ENCODE data around the gene PMFBP1.

The PMFBP1 gene

DNA sequence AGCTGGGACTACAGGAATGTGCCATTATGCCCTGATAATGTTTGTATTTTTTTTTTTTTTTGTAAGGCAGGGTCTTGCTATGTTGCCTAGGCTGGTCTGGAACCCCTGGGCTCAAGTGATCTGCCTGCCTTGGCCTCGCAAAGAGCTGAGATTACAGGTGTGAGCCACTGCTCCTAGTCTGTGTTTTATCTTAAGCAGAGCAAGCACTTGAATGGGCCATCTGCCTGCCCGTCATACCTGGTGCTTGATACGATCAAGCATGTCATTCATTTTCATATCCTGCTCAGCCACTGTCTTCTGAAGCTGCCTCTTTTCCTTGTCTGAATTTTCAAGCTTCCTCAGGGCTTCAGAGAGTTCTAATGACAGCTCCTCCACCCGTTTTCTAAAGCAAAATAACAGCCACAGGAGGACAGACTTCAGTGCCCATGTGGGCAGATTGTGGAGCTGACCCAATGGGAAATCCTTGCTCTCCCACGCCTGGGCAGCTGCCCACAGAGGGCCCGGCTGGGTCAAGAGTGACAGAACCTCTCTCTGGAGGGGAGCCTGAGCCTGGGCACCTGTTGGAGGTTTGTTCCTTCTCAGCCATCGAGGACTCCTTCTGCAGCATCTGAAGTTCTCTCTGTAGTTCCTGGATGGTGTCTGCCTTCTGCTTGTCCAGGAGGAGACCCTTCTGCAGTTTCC is 41.8 kb downstream of the PMFBP1 start:
- DNase-seq = no peak

DNA sequence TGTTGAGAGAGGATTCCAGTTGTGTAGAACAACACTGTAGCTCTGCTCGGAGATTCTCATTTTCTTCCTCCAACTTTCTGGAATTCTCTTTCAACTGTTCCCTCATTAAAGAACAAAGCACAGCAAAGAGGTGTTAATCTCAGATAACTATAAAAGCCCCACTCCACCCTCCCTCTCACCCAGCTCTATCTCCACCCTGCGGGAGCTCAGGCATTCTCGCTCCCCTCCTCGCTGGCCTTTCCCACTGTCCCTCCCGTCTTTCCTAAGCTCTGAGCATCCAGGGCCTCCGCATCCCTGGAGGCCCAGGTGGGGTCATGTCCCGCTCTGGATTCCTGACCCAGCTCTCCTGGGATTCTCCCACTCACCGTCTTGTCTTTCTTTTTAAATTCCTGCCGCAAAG is 43.3 kb downstream of the PMFBP1 start:
- DNase-seq = no peak

DNA sequence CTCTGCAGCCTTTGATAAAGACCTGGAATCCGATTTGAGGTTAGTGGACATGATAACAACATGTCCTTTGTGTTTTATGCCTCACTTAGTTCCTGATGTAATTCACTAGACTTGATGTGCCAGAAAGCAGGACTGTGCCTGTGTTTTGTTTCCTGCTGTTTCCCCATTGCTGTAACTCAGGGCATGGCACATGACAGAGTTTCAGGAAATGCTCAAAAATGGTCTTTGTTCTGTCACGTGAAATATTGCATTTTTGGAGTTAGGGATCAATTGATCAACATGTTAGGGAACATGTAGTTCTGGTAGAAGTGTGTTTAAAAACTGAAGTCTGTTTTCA is 45.6 kb downstream of the PMFBP1 start:
- DNase-seq = no peak

DNA sequence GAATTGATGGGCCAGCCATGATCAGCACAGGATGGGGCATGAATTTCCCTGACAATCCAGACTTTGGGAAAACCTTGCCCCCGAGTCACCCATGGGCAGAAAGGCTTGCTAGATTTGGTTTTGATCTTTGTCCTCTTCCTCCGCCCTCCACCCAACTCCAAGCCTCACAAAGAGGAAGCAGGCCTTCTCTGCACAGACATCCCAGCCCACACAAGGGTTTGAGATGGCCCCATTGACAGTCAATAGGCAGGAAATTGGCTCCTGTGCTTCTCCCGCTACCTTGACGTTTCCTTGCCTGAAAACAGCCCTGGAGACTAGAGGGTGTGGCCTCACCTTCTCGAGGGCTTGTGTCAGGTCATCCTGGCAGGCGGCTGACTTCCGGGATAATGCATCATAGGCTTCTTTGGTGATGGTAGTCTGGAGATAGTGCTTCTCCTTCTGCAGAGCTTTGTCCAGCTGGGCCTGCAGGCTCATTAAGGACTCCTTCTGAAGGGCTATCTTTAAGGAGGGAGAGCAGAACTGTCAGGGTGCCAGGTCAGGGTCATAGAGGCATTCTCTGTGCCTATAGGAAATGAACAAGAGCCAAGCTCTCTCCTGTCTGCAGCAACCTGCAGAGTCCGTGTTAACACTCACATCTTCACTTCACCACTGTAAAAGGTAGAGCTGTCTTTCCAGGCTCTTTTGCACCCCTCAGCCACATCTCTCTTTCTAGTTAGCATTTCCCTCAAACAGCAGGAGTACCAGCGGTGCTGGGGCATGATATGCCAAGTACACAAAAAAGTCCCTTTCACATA is 46.1 kb downstream of the PMFBP1 start:
- DNase-seq = no peak

DNA sequence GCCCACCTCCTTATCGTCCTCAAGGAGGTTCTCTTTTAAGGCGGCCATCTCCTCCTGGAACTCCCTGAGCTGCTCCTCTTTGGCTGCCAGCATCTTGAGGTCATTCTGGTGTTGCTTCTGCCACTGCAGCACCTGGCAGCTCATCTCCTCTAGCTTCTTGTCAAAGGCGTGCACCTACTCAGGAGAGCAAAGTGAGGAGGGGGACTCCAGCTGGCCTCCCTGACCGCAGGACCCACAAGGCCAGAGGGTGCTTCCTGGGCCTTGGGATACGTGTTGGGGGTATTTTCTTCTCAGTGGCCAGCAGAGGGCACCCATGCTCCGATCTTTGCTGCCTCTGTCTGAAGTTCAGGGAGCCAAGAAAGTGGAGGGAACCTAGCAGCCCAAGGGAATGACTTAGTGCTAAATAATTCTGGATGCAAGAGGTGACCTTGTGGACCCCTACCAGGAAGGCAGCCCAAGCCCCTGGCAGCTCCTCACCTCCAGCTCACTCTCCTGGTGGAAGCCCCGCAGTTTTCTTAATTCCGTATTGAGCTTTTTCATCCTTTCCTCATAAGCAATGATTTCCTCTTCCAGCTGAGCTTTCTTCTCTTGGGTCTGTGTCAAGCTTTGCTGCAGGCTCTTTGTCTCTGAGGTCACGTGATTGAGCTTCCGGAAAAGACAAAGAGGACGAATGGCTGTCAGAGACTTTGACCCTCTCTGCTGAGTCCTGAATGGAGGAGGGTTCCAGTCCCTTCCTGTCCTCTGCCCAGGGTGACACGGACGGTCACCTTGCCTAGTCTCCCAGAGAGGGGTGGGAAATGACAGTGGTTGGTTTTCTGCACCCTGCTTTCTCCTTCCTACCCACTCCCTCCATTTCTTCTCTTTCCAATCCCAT is 47.0 kb downstream of the PMFBP1 start:
- peak; percentile 56 to 62 for DNase-seq

GRCh38 chr16:72124148-72124547 is 47.8 kb downstream of the PMFBP1 start:
- DNase-seq = no peak

GRCh38 chr16:72123426-72123825 is 48.5 kb downstream of the PMFBP1 start:
- DNase-seq = no peak

DNA sequence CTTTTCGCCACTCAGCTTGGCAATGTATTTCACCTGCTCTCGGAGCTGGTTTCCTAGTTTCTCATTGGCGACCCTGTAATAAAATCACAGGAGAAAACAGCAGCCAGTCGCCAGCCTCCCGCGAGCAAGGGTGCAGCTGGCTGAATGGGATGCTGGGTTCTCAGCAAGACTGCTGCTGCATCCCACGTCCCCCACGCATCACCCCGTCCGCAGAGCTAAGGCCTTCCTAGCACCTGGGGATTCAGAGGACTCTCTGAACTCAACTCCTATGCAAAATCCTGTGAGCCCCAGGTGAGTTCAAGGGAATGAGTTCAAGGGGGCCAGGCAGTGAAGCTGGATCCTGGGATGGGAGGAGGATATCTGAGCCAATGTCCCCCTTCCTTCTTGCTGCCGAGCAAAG is 49.0 kb downstream of the PMFBP1 start:
- DNase-seq = no peak

- DNase-seq = no peak
These were observed 49.6 kb downstream of the PMFBP1 start for GRCh38 chr16:72122308-72122707.

GRCh38 chr16:72120026-72120425 is 51.9 kb downstream of the PMFBP1 start:
- no peak for DNase-seq

GRCh38 chr16:72113616-72113945 is 58.4 kb downstream of the PMFBP1 start:
- DNase-seq = no peak

- DNase-seq = no peak
These were observed 58.9 kb downstream of the PMFBP1 start for GRCh38 chr16:72112906-72113615.

GRCh38 chr16:72112452-72112792 is 59.5 kb downstream of the PMFBP1 start:
- DNase-seq = no peak

- DNase-seq = no peak
These were observed 60.1 kb downstream of the PMFBP1 start for GRCh38 chr16:72111657-72112451.

DNA sequence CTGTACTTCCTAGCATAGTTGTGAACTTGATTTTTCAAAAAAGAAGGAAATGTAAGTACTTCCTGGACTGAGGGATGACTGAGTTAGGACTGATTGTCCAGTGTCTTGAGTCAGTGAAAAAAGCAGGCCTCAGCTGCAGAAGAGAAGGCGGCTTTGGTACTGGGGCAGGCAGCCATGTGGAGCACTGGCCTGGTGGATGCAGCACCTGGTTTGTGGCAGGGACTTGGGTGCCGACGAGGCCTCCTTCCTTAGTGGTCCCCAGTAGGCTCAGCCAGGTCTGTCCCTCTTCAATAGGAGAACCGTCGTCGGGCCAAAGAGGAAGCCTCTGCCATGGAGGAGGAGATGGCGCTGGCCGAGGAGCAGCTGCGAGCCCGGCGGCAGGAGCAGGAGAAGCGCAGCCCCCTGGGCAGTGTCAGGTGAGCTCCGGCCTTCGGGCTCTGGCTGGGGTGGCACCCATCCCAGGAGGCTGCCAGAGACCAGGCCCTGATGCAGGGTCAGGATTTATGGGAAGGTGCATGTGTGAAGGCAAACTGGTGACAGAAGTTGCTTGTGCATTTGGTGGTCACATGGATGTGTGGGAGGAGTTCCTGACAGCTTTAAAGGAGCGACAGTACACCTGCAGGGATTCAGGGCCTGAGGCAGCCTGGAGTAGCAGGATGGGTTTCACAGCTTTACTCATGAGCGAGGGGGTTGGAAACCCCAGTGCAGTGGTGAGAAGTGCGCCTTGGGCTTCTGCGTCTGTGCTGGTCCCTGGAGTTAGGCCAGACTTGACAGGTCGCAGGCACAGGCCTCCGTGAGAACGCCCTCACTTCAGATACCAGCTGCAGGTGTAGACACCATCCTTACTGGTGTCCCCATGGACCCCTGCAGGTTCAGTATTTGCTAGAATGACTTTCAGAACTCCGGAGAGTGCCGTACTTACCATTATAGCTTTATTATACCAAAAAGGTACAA is 61.0 kb downstream of the PMFBP1 start:
- DNase-seq = no peak

DNA sequence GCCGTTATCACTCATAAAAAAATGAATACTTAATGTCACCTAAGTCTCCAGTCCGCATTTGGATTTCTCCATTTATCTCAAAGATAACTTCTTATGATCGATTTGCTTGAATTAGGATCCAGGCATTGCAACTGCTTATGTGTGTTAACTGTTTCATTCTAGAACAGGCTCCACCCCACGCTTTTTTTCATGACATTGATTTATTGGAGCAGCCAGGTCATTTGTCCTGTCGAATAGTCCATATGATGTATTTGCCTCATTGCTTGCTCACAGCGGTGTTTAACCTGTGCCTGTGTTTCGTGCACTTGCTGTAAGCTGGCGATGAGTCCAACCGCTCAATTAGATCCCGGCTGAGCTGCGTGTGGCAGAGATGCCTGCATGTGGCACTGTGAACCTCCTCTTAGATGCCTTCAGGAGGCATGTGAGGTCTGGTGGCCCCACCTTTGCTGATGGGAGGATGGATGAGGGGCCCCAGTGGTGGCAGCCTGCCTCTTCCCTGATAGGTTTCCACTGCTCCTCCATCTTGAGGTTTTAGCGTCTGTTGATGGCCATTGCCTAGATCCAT is 61.9 kb downstream of the PMFBP1 start:
- no peak for DNase-seq

DNA sequence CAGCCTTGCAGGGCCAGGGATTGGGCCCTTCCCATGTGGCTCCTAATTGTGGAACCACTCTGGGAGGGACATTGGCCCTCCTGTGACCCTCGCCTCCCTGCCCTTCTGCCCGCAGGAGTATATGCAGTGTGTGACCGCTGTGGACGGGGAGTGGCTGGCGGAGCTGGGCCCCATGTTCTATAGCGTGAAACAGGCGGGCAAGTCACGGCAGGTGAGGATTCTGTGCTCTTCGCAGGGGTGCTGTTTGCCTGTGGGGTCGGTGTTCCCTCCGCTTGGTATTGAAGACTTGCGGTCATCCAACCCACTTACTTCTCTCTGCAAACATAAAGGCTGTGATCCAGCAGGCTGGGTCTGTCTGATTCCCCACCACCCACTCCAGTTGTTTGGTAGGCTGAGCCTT is 62.7 kb downstream of the PMFBP1 start:
- no peak for DNase-seq

- DNase-seq = no peak
These were observed 63.4 kb downstream of the PMFBP1 start for GRCh38 chr16:72108353-72109102.

DNA sequence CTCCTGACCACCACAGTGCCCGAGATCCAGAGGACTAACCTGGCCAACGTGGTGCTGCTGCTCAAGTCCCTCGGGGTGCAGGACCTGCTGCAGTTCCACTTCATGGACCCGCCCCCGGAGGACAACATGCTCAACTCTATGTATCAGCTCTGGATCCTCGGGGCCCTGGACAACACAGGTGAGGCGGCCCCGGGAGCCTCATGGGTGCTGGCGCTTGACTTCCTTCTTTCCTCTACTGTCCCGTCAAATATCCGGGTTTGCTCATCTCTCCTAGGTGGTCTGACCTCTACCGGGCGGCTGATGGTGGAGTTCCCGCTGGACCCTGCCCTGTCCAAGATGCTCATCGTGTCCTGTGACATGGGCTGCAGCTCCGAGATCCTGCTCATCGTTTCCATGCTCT is 64.6 kb downstream of the PMFBP1 start:
- no peak for DNase-seq

DNA sequence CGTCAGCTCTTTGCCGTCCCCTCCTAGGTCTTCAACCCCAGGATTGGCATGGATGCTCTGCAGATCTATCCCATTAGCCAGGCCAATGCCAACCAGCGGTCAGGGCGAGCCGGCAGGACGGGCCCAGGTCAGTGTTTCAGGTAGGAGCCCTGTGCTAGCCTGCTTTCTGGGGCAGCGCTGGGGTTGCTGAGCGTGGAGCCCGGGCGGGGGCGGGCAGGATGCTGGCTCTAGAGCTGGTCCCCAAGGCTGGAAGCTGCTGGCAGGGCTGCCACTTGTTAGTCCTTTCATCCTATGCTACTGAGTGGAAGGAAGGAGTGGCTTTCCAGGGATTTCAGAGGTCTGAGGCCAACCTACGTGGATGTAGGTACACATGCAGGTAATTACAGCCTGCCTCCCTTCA is 66.0 kb downstream of the PMFBP1 start:
- DNase-seq = no peak

Measured in stimulated activated CD4-positive, alpha-beta T cell treated with anti-CD3 and anti-CD28 coated beads, Interleukin-2, amount 100 ng/mL, for 48 hours (primary cell).